SJSA1 (cell line): ENCODE results near the gene MSANTD1. TPM values are rescaled to one million over a fixed set of nuclear protein-coding genes. Genes with fewer than 3 reads are reported as not detected.

ENCODE experiments used
- DNase-seq, 2 experiments: peaks; one replicate each; pipeline ENCODE4 v3.0.0-alpha.2; 2015 to 2020; ENCODE audit warnings: low spot score in 2 of 2, low read depth in 1 of 2
- H3K27ac ChIP-seq: fragments of 250-450 bp; sonication (Bioruptor Pico); 2 replicates; pipeline ENCODE4 v1.5.1; 2020; ENCODE audit warnings: mild to moderate bottlenecking, moderate library complexity
- H3K27me3 ChIP-seq: fragments of 250-450 bp; sonication (Bioruptor Pico); replicated peaks from 2 replicates; pipeline ENCODE4 v1.5.1; 2020; ENCODE audit warnings: mild to moderate bottlenecking, moderate library complexity
- H3K36me3 ChIP-seq: fragments of 250-450 bp; sonication (Bioruptor Pico); 2 replicates; pipeline ENCODE4 v1.5.1; 2020; ENCODE audit warnings: mild to moderate bottlenecking
- H3K4me1 ChIP-seq: fragments of 250-450 bp; sonication (Bioruptor Pico); replicated peaks from 2 replicates; pipeline ENCODE4 v1.6.1; 2021; ENCODE audit warnings: mild to moderate bottlenecking
- H3K4me3 ChIP-seq: fragments of 250-450 bp; sonication (Bioruptor Pico); 2 replicates; pipeline ENCODE4 v1.5.1; 2020; ENCODE audit warnings: mild to moderate bottlenecking
- H3K9me3 ChIP-seq: fragments of 250-450 bp; sonication (Bioruptor Pico); replicated peaks from 2 replicates; pipeline ENCODE4 v1.5.1; 2020; ENCODE audit warnings: mild to moderate bottlenecking
- total RNA-seq: library from RNA; depleted of rRNA; stranded (reverse); fragments of >200 nt; shearing (Covaris generic); gene quantifications from 2 replicates; pipeline ENCODE4 v1.2.3, GENCODE V29; 2014; rRNA removed

The MSANTD1 gene
- 0.21 TPM in 1 of 2 replicates, not detected in the other for total RNA-seq

DNA sequence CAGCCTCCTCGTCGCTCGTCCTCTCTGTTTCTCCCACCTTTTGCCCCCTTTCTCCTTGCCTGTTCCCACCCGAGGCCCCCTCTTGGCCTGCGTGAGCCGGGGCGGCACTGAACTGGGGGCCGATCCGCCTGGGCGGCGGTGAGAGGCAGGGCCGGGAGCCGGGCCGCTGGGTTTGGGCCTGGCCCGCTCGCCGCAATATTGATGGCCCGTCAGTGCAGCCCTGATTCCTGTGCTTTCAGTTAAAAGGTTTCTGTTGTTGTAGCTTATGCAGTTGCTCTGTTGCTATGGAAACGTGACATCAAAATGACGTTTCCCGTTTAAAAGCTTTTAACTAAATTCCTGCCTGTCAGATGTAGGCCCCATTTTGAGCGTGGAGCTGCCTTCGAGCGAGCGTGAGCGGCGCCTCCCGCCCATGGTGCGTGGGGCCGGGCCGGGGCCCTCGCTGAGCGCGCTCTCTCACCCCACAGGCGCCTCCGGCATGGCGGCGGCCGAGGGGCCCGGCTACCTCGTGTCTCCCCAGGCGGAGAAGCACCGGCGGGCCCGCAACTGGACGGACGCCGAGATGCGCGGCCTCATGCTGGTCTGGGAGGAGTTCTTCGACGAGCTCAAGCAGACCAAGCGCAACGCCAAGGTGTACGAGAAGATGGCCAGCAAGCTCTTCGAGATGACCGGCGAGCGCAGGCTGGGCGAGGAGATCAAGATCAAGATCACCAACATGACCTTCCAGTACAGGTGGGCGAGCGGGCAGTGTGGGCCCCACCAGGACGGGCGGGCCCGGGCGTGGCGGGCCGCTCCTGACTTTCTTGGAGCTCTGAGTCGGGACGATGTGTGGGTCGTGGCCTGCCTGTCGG lies at the start of gene MSANTD1:
MSANTD1 (plus strand) TSS at position 349 of the 851 bp plus-strand sequence; CDS start at position 413, 64 bp downstream.
- Histone ChIP-seq H3K4me1 (peaks cover under 1% of the 10 kb centered on the region), H3K27me3 (no peaks in the 10 kb centered on the region), H3K27ac (no peak within 1 kb of the TSS), H3K36me3 (no peaks in the 10 kb centered on the region), H3K4me3 (no peak within 1 kb of the TSS), H3K9me3 (no peaks in the 10 kb centered on the region)
- DNase-seq = no peak

DNA sequence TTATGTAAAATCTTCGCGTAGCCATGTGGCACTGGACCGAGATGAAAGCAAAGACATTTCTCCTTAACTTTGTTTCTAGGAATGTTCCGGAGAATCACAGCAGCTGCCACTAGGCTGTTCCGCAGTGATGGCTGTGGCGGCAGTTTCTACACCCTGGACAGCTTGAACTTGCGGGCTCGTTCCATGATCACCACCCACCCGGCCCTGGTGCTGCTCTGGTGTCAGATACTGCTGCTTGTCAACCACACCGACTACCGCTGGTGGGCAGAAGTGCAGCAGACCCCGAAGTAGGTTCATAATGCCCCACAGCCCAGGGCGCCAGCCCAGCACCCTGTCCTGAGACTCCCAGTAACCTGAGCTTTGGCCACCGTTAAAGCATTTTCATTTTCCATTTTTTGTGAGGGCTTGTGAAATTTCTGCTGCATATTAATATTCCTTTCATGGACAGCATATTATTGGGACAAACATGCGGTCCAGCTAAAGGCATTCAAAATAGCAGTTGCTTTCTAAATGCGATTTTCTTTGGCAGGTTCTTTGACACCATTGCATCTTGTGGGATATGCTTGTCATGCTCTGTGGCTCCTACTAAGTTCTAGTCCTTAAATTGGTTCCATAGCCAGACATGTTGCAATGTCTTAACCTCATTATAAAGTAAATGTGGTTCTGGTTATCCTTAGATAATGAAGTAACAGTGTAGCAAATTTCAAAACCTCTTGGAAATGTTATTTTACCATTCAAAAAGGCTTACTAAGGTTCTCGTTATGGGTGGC lies 49.1 kb upstream of the MSANTD1 start:
- no peak for DNase-seq
- Histone ChIP-seq H3K9me3 (no peaks in the 10 kb centered on the region), H3K27me3 (no peaks in the 10 kb centered on the region), H3K4me3 (no peak overlapping the region), H3K36me3 (peaks cover 4% of the 10 kb centered on the region), H3K27ac (no peak overlapping the region), H3K4me1 (no peaks in the 10 kb centered on the region)

DNA sequence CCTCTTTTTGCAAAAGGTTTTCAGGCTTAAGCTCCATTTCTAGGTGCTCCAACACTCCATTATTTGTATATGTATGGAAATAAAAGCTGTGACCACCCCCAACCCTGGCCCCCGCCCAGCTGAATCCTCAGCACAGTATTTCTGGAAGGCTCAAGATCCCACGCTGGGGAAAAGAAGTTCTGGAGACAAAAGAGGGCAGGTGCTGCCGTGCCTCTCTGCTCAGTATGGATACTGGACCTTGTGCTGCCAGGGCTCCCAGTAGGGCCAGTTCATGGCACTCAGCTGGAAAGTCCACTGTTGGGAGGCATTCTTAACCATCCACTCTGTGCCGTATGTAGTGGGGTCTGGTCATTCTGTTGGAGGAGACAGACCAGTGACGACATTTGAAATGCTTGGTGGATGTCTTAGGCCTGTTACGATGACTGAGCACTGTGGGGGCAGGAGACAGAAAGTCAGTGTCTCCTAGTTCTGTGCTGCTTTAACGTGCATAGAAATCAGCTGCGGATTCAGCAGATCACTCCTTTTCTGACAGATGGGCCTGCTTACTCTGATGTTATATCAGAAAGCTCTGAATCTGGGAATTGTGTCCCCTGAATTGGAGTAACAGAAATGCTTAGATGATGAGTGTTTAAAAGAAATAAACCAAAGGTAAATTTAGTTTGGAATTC lies 48.4 kb upstream of the MSANTD1 start:
- H3K36me3 ChIP-seq = peaks cover 4% of the 10 kb centered on the region
- no peak overlapping the region for H3K27ac ChIP-seq
- no peak overlapping the region for H3K4me3 ChIP-seq

DNA sequence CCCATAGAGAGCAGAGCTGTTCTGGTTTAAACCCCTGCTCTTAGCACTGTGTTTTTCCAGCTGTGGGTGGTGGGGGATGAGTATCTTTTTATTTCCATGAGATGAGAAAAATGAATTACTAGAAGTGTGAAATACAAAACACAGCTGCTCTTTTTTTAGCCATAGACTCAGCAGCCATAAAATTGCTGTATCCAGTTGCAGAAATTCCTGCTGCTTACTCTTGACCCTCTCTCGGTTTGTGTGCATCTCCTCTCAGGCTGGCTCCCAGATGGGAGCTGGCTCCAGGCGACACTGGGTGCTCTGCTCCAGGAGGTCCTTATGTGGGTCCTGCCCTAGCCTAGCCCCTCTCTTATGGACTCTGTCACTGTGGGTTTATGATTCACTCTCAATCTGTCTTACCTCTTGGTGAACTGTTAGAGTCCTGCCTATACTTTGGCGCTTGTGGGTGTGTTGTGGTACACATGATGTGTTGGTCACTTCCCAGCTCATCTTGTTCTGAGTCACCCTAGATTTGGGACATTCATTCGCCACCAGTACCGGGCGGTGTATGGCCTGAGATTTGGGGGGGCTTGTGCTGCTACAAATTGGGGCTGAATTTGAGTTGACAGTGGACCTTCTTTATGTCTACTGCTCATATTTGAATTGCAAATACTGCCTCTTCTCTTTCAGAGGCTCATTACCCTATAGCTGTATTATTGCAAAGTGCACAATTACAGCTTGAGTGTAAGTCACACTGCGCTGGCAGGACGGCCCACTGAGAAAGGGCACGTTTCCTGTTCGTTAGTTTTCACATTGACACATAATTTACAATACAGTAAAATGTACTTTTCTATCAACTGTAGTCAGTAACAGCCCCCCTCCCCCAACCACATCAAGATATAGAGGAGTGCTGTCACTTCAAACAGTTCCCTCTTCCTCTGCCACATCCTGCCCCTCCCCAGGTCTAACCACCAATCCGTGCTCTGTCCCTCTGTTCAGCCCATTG lies 46.9 kb upstream of the MSANTD1 start:
- Histone ChIP-seq H3K36me3 (peaks cover 4% of the 10 kb centered on the region), H3K4me1 (no peaks in the 10 kb centered on the region), H3K27ac (no peak overlapping the region), H3K9me3 (no peaks in the 10 kb centered on the region), H3K27me3 (no peaks in the 10 kb centered on the region), H3K4me3 (no peak overlapping the region)
- DNase-seq = no peak

More for the DNA sequence above, 48.4 kb upstream of the MSANTD1 start:
- Histone ChIP-seq H3K9me3 (no peaks in the 10 kb centered on the region), H3K4me1 (no peaks in the 10 kb centered on the region), H3K27me3 (no peaks in the 10 kb centered on the region)
- DNase-seq = no peak

DNA sequence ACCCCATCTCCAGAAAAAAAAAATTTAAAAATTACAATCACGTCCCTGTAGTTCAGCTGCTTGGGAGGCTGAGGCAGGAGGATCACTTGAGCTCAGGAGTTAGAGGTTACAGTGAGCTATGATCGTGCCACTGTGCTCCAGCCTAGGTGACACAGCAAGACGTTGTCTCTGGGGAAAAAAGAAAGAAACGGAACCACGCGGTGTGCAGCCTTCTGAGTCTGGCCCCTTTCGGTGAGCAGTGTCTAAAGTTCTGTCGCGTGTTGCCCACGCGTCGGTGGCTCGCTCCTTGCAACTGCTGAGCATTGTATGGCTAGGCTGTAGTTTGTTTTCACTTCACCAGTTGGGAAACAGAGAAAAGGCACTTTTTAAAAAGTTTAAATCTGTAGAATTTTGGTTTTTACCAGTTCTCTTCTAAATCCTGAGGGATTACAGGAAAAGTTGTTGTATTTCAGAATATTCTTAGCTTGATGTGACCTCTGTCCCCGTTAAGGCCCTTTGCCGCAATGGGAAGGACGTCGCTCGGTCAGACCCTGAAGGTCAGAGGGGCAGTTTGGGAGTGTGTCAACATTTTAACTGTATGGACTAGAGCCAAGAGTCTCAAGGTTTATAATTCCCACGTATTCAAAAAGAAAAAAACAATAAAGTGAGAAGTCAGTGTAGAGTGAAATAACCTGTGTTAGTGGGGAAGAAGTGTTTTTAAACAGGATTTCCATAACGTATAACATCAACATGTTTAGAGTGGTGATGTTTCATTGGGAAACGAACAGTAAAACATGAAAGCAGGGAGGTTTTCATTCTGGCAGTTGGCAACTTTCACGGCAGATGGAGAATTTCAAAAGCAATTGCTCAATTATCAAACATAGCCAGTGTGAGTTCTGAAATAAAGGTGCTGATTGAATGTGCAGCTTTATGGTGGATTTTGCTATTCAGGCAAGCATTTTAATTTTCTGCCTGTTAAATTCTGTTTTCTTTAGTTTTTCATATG lies 45.8 kb upstream of the MSANTD1 start:
- Histone ChIP-seq H3K4me1 (no peaks in the 10 kb centered on the region), H3K9me3 (no peaks in the 10 kb centered on the region), H3K36me3 (peaks cover 4% of the 10 kb centered on the region), H3K27me3 (no peaks in the 10 kb centered on the region), H3K27ac (no peak overlapping the region), H3K4me3 (no peak overlapping the region)
- DNase-seq = no peak

DNA sequence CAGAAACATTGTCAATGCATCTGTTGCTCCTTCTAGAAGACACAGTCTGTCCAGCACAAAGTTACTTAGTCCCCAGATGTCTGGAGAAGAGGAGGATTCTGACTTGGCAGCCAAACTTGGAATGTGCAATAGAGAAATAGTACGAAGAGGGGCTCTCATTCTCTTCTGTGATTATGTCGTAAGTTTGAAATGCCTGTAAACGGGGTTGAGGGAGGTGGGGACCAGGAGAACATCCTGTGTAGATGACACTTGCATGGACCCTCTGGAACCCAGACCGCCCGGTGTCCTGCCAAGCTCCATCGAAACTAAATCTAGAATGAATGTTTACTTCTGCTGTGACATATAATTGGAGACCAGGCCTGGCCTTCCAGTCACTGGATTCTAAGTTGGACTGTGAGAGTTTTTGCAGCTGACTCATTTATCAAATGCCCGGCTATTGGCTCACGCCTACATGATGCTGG lies 45.0 kb upstream of the MSANTD1 start:
- H3K36me3 ChIP-seq = peaks cover 7% of the 10 kb centered on the region
- H3K27ac ChIP-seq = no peak overlapping the region
- no peak for DNase-seq
- H3K4me1 ChIP-seq = no peaks in the 10 kb centered on the region
- H3K4me3 ChIP-seq = no peak overlapping the region
- no peaks in the 10 kb centered on the region for H3K9me3 ChIP-seq
- H3K27me3 ChIP-seq = no peaks in the 10 kb centered on the region

DNA sequence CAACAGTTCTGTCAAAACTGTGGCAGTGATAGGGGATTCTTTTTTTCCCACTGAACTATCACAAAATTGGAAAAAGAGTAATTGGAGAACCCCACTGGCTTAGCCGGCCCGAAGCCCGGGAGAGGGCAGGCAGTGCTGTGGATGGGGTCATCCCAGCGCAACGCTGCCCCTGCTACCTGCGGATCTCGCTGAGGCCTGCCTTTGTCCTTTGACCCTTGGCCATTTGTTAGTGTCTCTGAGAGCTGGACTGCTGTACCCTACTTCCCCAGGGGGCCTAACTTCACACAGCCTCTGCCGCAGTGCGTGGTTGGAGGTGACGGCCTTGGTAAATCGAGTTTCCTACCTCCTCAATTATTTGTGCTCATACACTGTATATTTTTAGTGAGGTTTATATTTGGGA lies 43.0 kb upstream of the MSANTD1 start:
- Histone ChIP-seq H3K36me3 (peaks cover 3% of the 10 kb centered on the region; the same call in 1 of the 2 replicates), H3K27me3 (no peaks in the 10 kb centered on the region), H3K9me3 (no peaks in the 10 kb centered on the region), H3K4me1 (no peaks in the 10 kb centered on the region), H3K27ac (no peak overlapping the region), H3K4me3 (no peak overlapping the region)
- no peak for DNase-seq

DNA sequence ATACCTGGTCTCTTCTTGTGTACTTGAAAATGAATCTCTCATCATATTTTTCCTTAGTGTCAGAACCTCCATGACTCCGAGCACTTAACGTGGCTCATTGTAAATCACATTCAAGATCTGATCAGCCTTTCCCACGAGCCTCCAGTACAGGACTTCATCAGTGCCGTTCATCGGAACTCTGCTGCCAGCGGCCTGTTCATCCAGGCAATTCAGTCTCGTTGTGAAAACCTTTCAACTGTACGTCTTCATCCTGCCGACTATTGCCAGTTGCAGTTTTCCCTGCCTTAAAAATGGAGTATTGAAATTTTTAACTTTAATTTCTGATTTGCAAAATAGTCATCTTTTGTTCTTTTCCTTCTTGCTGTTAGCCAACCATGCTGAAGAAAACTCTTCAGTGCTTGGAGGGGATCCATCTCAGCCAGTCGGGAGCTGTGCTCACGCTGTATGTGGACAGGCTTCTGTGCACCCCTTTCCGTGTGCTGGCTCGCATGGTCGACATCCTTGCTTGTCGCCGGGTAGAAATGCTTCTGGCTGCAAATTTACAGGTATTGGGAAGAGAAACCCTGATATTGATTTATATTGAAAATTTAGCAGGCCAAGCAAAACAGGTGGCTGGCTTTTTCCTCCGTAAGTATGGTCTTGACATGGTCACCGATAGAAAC lies 42.4 kb upstream of the MSANTD1 start:
- no peak overlapping the region for H3K27ac ChIP-seq
- DNase-seq = no peak
- no peaks in the 10 kb centered on the region for H3K9me3 ChIP-seq
- no peaks in the 10 kb centered on the region for H3K27me3 ChIP-seq
- no peaks in the 10 kb centered on the region for H3K4me1 ChIP-seq
- H3K36me3 ChIP-seq = peaks cover 3% of the 10 kb centered on the region; the same call in 1 of the 2 replicates
- no peak overlapping the region for H3K4me3 ChIP-seq

DNA sequence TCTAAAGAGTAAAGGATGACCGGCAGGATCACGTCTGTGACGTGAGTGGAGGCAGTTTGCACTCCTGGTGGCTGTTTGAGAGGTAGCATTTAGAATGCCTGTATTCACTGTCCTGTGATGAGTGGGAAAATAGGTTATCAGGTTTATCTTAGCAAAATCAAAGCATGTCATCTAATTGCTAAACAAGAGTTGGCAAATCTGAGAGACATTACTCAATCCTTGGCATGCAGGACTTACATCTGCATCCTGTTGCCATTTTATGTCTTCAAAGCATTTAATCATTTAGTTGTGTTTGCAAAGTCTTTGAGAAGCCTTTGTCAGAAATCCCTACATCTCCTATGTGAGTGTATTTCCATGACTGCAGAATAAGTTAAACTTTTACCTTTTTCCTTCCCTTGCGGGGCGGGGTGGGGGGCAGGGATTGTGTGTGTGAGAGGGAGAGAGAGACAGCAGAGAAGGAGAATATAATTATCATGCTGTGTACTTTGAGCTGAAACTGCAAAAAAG lies 41.4 kb upstream of the MSANTD1 start:
- Histone ChIP-seq H3K4me1 (no peaks in the 10 kb centered on the region), H3K27me3 (no peaks in the 10 kb centered on the region), H3K4me3 (no peak overlapping the region), H3K27ac (no peak overlapping the region), H3K9me3 (no peaks in the 10 kb centered on the region), H3K36me3 (peaks cover 3% of the 10 kb centered on the region; the same call in 1 of the 2 replicates)
- no peak for DNase-seq

DNA sequence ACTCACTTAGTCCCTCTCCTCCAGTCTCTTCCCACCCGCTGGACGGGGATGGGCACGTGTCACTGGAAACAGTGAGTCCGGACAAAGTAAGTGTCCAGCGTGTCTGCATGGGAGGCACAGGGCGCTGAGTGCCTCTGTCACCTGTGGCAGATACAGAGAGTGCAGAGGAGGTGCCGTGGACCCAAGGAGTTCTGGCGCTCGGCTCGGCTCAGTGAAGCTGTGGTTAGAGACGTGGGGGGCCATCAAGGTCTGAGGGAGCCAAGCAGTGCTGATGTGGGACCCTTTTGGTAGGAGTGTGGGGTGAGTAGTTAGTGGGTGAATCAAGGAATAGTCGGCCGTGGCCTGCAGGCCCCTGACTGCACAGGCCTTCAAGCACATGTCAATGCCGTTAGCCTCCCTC lies 40.1 kb upstream of the MSANTD1 start:
- H3K9me3 ChIP-seq = no peaks in the 10 kb centered on the region
- H3K36me3 ChIP-seq = peaks cover 3% of the 10 kb centered on the region; the same call in 1 of the 2 replicates
- no peak overlapping the region for H3K4me3 ChIP-seq
- H3K27me3 ChIP-seq = no peaks in the 10 kb centered on the region
- no peaks in the 10 kb centered on the region for H3K4me1 ChIP-seq
- DNase-seq = no peak
- H3K27ac ChIP-seq = no peak overlapping the region

DNA sequence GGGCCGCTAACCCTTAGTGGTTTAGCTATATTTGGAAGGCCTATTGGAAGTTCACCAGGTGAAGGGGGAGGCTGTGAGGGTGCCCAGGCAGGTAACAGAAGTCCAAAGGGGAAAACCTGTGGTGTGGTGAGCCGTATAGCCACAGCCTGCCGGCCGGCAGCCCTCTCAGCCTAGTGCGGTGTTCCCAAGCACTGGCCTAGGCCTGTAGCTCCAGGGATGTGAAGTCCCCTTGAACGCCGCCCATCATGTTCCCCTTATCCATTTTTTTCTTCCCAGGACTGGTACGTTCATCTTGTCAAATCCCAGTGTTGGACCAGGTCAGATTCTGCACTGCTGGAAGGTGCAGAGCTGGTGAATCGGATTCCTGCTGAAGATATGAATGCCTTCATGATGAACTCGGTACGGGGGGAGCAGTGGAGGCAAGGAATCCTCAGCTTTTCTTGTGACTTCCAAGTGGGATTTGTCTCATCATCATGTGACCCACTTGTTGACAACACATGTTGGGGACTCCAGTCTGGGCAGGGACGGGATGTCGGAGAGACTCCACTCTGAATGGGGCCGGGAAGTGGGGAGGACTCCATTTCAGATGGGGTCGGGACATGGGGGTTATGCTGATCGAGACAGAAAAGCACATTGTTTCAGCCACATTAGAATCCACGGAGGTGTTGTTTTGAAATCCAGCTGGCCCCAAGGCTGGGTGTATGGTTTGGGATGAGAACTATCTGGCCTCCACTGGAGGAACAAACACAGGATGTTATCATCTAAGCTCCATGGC lies 39.2 kb upstream of the MSANTD1 start:
- H3K27ac ChIP-seq = no peak overlapping the region
- H3K36me3 ChIP-seq = peaks cover 3% of the 10 kb centered on the region; the same call in 1 of the 2 replicates
- no peak for DNase-seq
- H3K4me1 ChIP-seq = no peaks in the 10 kb centered on the region
- H3K27me3 ChIP-seq = no peaks in the 10 kb centered on the region
- H3K9me3 ChIP-seq = no peaks in the 10 kb centered on the region
- H3K4me3 ChIP-seq = no peak overlapping the region
